Measurements from ENCODE around the gene ZDHHC7.

Gene ZDHHC7

GRCh38 chr16:85045641-85046471 is 34.5 kb upstream of the ZDHHC7 start:
- H3K9me3 Mint-ChIP-seq, result no peaks in the 10 kb centered on the region
- peaks cover 7% of the 10 kb centered on the region for H3K27me3 Mint-ChIP-seq (ENCODE audit: low read depth)
- H3K4me3 Mint-ChIP-seq, result no peak overlapping the region
- peaks cover 18% of the 10 kb centered on the region for H3K4me1 Mint-ChIP-seq
- H3K27ac Mint-ChIP-seq, result no peak overlapping the region
- TF ChIP-seq, protein P1, sequence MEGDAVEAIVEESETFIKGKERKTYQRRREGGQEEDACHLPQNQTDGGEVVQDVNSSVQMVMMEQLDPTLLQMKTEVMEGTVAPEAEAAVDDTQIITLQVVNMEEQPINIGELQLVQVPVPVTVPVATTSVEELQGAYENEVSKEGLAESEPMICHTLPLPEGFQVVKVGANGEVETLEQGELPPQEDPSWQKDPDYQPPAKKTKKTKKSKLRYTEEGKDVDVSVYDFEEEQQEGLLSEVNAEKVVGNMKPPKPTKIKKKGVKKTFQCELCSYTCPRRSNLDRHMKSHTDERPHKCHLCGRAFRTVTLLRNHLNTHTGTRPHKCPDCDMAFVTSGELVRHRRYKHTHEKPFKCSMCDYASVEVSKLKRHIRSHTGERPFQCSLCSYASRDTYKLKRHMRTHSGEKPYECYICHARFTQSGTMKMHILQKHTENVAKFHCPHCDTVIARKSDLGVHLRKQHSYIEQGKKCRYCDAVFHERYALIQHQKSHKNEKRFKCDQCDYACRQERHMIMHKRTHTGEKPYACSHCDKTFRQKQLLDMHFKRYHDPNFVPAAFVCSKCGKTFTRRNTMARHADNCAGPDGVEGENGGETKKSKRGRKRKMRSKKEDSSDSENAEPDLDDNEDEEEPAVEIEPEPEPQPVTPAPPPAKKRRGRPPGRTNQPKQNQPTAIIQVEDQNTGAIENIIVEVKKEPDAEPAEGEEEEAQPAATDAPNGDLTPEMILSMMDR (IDR thresholded peaks at IDR 0.05; ENCODE audit: unreplicated experiment in 3 of 3), result no peak
- no peaks in the 10 kb centered on the region for H3K36me3 Mint-ChIP-seq (ENCODE audit: low read depth)

- no peak overlapping the region for H3K4me3 Mint-ChIP-seq
- TF ChIP-seq, protein P1 (IDR thresholded peaks at IDR 0.05; ENCODE audit: unreplicated experiment in 3 of 3), result no peak
- no peaks in the 10 kb centered on the region for H3K9me3 Mint-ChIP-seq
- peaks cover 3% of the 10 kb centered on the region for H3K27me3 Mint-ChIP-seq (ENCODE audit: low read depth)
- H3K4me1 Mint-ChIP-seq, result peaks cover 21% of the 10 kb centered on the region
- H3K36me3 Mint-ChIP-seq (ENCODE audit: low read depth), result no peaks in the 10 kb centered on the region
- no peak overlapping the region for H3K27ac Mint-ChIP-seq
These were observed 33.7 kb upstream of the ZDHHC7 start for GRCh38 chr16:85045077-85045476.

GRCh38 chr16:85042606-85043005 is 31.3 kb upstream of the ZDHHC7 start:
- TF ChIP-seq, protein P1 (IDR thresholded peaks at IDR 0.05; ENCODE audit: unreplicated experiment in 3 of 3), result no peak
- peaks cover 3% of the 10 kb centered on the region for H3K27me3 Mint-ChIP-seq (ENCODE audit: low read depth)
- no peak overlapping the region for H3K27ac Mint-ChIP-seq
- H3K36me3 Mint-ChIP-seq (ENCODE audit: low read depth), result no peaks in the 10 kb centered on the region
- H3K4me3 Mint-ChIP-seq, result no peak overlapping the region
- H3K9me3 Mint-ChIP-seq, result no peaks in the 10 kb centered on the region
- peaks cover 21% of the 10 kb centered on the region for H3K4me1 Mint-ChIP-seq

DNA sequence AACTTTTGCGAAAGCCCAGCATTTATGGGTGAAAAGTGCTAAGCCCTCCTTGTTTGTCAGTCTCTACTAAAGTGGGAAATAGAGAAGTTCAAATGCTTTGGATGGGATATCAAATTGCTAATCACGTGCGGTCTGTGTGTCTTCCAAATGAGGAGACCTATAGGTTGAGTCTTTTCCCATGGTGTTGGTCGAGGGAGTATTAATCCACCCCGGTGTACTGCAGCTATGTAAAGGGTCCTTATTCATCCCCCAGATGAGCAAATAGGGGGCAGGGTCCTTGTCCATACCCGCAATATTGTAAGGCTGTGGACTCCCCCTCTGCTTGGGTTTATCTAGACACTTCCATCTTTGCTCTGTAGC is 30.8 kb upstream of the ZDHHC7 start:
- no peaks in the 10 kb centered on the region for H3K9me3 Mint-ChIP-seq
- H3K4me1 Mint-ChIP-seq, result peaks cover 21% of the 10 kb centered on the region
- no peak overlapping the region for H3K27ac Mint-ChIP-seq
- H3K36me3 Mint-ChIP-seq (ENCODE audit: low read depth), result no peaks in the 10 kb centered on the region
- TF ChIP-seq, protein P1 (IDR thresholded peaks at IDR 0.05; ENCODE audit: unreplicated experiment in 3 of 3), result no peak
- H3K27me3 Mint-ChIP-seq (ENCODE audit: low read depth), result peaks cover 3% of the 10 kb centered on the region
- H3K4me3 Mint-ChIP-seq, result no peak overlapping the region

DNA sequence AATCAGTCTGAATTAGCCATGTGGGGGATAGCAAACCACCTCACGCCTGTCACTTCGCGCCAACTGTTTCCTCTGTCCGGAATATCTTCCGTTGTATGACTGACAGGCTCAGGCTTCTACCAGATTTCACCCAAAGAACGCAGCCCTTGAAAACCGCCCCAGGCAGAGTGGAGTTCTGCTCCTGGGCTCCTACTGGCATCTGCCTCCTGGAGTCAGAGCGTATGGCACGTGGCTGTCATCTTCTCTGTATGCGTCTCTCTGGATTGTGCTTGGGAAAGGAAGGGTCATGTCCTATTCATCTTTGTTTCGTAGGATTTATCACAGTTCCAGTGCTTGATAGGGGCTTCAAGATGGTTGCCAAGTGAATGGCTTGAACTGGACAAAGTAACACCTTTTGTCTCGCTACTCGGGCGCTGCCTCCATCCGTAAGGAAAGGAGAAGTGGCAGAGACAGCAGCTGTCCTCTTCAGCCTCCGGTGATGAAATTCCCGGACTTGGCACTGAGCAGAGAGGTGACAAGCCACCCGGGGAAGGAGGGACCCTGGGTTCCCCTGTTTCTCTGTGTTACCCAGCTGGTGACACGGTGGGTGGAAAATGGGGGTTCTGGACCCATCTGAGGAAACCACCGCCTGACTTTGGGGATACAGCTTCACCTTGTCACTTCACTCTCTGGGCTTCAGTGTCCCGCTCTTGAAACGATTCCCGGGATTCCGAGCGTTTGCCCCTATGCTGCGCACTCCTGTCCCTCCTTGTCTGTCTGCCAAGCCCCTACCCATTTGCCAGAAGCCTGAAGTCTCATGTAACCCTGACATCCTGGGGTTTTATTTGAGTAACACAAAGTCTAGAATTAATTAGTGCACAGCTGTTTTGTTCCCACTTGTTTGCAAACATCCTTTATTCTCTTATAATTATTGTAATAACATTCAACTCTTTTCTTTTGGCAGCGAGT is 30.2 kb upstream of the ZDHHC7 start:
- no peaks in the 10 kb centered on the region for H3K36me3 Mint-ChIP-seq (ENCODE audit: low read depth)
- H3K4me1 Mint-ChIP-seq, result peaks cover 21% of the 10 kb centered on the region
- H3K27me3 Mint-ChIP-seq (ENCODE audit: low read depth), result peaks cover 3% of the 10 kb centered on the region
- no peak overlapping the region for H3K4me3 Mint-ChIP-seq
- H3K9me3 Mint-ChIP-seq, result no peaks in the 10 kb centered on the region
- no peak overlapping the region for H3K27ac Mint-ChIP-seq
- TF ChIP-seq, protein P1 (IDR thresholded peaks at IDR 0.05; ENCODE audit: unreplicated experiment in 3 of 3), result no peak
